Muscle of arm (tissue), 12 donors: ENCODE data around the gene AGBL5. TPM values are rescaled to one million over a fixed set of nuclear protein-coding genes. Genes with fewer than 3 reads are reported as not detected.
"Not testable (repeated sequence)": the region's sequence is repeated elsewhere in the genome, so short reads cannot be mapped to it uniquely, and the experiment has no call there.

Source experiments
- DNase-seq: peaks from one replicate; pipeline ENCODE4 v3.0.0-alpha.2; 2013
- polyA plus RNA-seq, 12 donors: library from polyadenylated mRNA; unstranded; fragments of 120-200 nt; gene quantifications; one replicate each; pipeline ENCODE4 v1.2.1, GENCODE V29; 2013; ENCODE audit not compliant: insufficient read length in 12 of 12

AGBL5 gene
- polyA plus RNA-seq, 12 donors, result 17.0 to 62.7 (median 20.1) TPM; not detected in 1

- DNase-seq, result not testable (repeated sequence)
Measured at GRCh38 chr2:27110603-27111352, 59.3 kb downstream of the AGBL5 start.

- DNase-seq, result not testable (repeated sequence)
Measured at GRCh38 chr2:27111392-27112078, 60.1 kb downstream of the AGBL5 start.

GRCh38 chr2:27115519-27115918, 64.1 kb downstream of the AGBL5 start:
- no peak for DNase-seq

GRCh38 chr2:27117995-27118524, 66.6 kb downstream of the AGBL5 start:
- no peak for DNase-seq

GRCh38 chr2:27118525-27119329, 67.3 kb downstream of the AGBL5 start, which contains the start of gene CGREF1:
Gene CGREF1 (minus strand): TSS chr2:27119128. CDS start chr2:27104366, 14,762 bp downstream.
- DNase-seq, result no peak

GRCh38 chr2:27119330-27119670, 67.8 kb downstream of the AGBL5 start:
- not testable (repeated sequence) for DNase-seq

Other genes starting within 250 kb of the AGBL5 start
- 10 to 100 TPM in 10 of 12 donors, 1 to 10 TPM in 1, not detected in 1; 8.2 to 24.2 (median 21.2) TPM for gene DPYSL5, start 203.5 kb upstream of the AGBL5 start, polyA plus RNA-seq
- 100 to 1,000 TPM in 1 of 12 donors, 10 to 100 TPM in 11; 18.0 to 332 (median 26.6) TPM for gene MAPRE3, start 81.0 kb upstream of the AGBL5 start, polyA plus RNA-seq
- 10 to 100 TPM in 11 of 12 donors, not detected in 1; 48.5 to 80.4 (median 65.7) TPM for gene TMEM214, start 18.7 kb upstream of the AGBL5 start, polyA plus RNA-seq
- gene OST4, start 20.0 kb downstream of the AGBL5 start, polyA plus RNA-seq, result 100 to 1,000 TPM in 11 of 12 donors, not detected in 1; 209 to 311 (median 238) TPM
- 100 to 1,000 TPM in 1 of 12 donors, 10 to 100 TPM in 10, not detected in 1; 39.9 to 107 (median 64.1) TPM for gene EMILIN1, start 26.9 kb downstream of the AGBL5 start, polyA plus RNA-seq
- 1 to 10 TPM in 11 of 12 donors, not detected in 1; 1.1 to 7.6 (median 2.1) TPM for gene KHK, start 35.1 kb downstream of the AGBL5 start, polyA plus RNA-seq
- 1 to 10 TPM in 9 of 12 donors, under 1 TPM in 1, not detected in 2; 0.62 to 4.6 (median 1.8) TPM for gene CGREF1, start 67.5 kb downstream of the AGBL5 start, polyA plus RNA-seq
- under 1 TPM in 10 of 12 donors, not detected in 2; 0.12 to 0.70 (median 0.34) TPM for gene ABHD1, start 72.1 kb downstream of the AGBL5 start, polyA plus RNA-seq
- 10 to 100 TPM in 11 of 12 donors, not detected in 1; 24.1 to 39.8 (median 33.6) TPM for gene PREB, start 83.0 kb downstream of the AGBL5 start, polyA plus RNA-seq
- gene PRR30, start 87.7 kb downstream of the AGBL5 start, polyA plus RNA-seq, result not detected
- gene TCF23, start 97.3 kb downstream of the AGBL5 start, polyA plus RNA-seq, result under 1 TPM in 10 of 12 donors, not detected in 2; 0.18 to 0.44 (median 0.30) TPM
- 100 to 1,000 TPM in 5 of 12 donors, 10 to 100 TPM in 6, not detected in 1; 85.6 to 115 (median 98.3) TPM for gene ATRAID, start 160.4 kb downstream of the AGBL5 start, polyA plus RNA-seq
- 10 to 100 TPM in 11 of 12 donors, not detected in 1; 11.1 to 25.1 (median 17.6) TPM for gene SLC5A6, start 160.6 kb downstream of the AGBL5 start, polyA plus RNA-seq
- 10 to 100 TPM in 11 of 12 donors, not detected in 1; 18.7 to 45.3 (median 24.5) TPM for gene CAD, start 165.7 kb downstream of the AGBL5 start, polyA plus RNA-seq
- 1 to 10 TPM in 3 of 12 donors, under 1 TPM in 7, not detected in 2; 0.18 to 2.2 (median 0.81) TPM for gene SLC30A3, start 211.4 kb downstream of the AGBL5 start, polyA plus RNA-seq
- gene DNAJC5G, start 223.8 kb downstream of the AGBL5 start, polyA plus RNA-seq, result under 1 TPM in 7 of 12 donors, not detected in 5; 0.14 to 0.74 (median 0.28) TPM
- gene TRIM54, start 230.8 kb downstream of the AGBL5 start, polyA plus RNA-seq, result 100 to 1,000 TPM in 4 of 12 donors, 10 to 100 TPM in 7, not detected in 1; 34.2 to 125 (median 94.4) TPM